Activated CD4-positive, alpha-beta T cell treated with anti-CD3 and anti-CD28 coated beads, Interleukin-2, Interleukin-6, amounts not matched to agents 100 ng/mL and 50 ng/mL, durations not matched to agents 16 hours and 8 hours (primary cell): Measurements from ENCODE around the gene FBLN2.

ENCODE experiments used
- DNase-seq: peaks from one replicate; pipeline ENCODE4 v3.0.0-alpha.2; 2020

Gene FBLN2

DNA sequence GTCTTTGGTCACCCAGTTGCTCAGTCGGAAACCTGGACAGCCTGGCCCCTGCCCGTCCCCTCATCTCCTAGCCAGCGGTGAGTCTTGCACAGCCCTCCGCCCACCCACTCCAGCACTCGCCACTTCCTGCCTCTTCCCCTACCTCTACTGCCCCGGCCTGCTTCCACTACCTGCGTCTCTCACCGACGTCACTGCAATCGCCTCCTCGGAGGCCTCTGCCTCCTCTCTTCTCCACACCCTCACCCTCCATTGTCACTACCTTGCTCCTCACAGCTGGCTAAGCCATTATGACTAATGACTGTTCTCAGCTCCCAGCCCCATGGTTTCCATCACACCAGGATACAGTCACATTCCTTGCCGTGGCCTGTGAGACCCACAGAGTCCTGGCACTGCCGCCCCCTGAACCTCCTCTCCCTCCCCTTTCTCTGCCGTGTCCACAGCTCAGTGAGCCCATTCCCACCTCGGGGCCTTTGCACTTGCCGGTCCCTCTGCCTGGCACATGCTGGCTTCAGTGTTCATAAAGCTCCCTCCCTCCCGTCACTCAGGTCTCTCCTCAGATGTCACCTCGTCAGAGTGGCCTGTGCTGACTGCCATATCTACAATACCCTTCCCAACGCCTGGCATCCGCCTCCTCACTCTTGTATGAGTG, 104.8 kb downstream of the FBLN2 start:
- DNase-seq, result no peak

DNA sequence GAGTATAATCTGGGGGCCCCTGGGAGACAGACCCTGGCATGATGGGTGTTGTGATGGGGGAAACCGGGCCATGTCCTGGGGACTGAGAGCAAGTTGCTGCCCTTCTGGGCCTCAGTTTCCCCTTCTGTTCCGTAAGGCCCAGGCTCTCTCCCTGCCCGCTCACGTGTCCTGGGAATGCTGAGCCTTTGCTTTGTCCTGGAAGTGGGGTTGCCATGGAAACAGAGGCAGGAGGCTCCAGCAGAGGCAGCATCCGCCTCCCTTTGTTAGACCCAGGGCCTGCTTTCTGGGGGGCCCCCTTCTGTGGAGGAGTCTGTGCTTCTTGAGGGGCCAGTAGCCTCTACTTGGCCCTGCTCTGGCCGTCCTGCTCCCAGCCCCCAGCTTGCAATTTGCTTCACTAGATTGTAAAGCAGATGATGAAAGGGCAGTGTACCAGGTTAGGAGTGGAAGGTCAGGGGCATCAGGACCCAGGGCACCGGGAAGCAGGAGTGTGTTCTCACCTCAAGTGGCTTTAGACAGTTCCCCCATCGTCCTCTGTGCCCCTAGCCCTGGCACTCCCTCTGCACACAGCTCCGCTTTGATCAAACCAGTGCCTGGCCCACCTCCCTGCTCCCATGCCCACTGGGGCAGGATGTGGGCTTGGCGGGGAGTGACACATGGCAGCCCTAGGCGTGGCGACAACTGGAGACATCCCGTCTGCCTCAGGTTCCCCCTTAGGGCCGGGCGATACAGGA, 105.6 kb downstream of the FBLN2 start:
- DNase-seq, result no peak

DNA sequence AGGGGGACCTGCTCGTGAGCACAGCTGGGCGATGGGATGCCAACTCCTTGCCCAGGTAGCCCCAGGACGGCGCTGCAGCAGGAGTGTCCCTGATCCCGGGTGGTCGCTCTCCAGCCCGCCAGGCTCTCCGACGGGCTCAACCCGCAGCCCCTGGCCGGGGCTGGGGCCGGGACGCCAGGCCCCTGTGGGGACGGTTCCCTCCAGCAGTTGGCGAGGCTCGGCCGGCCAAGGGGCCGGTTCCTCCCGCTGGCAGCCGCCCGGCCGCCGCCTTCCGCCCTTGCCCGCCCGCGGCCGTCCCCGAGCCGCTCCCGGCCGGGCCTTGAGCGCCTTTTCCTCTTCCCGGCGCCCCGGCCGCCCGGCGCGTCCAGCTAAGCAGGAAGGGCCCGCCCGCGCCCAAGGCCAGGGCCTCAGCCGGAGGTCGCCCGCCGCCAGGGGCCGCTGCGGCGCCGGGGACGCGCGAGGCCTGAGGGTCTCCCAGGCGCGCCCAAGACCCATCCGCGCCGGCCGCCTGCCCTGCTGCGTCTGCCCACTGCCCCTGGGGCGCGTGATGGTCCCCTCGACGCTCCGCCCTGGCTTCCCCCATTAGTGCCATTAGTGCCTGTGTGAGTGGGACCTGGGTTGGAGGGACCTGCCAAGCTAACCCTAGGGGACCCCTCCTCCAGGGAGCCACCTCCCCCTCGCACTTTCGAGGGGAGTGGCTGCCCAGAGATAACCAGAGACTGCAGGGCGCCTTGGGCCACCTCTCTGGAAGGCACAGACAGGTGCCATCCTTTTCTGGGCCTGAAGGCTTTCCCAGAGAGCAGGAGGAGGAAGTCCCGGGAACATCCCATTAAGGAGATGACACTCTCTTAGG, 106.4 kb downstream of the FBLN2 start:
- DNase-seq, result peak; percentile 9

DNA sequence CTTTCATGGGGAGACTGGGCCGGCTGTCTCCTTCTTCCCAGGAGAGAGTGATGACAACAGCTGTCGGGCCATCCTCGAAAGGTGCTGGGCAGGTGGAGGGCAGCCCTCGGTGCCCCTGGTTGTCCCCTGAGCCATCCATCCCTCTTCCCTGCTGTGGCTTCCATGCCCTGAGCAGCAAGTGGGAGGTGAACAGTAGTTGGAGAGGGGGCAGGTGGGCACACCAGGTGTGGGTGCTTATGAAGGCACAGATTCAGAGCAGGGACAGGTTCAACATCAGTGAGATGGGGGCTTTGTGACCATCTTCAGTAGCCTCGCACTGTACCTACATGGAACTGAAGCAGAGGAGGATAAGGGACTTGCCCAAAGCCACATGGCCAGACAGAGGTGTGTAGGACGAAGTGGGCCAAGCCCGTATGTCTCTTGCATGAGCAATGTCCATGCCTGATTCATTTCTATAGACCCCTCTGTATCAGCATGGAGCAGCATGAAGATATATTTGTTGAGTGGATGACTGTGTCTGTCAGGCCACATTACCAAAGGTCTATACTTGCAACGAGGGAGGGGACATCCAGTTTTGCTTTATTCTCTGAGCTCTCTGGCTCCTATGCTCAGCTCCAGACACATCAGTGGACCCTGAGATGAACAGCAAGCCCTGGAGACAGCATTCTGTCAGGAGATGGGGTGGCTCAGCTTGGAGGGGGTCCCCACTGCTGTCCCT, 107.8 kb downstream of the FBLN2 start:
- DNase-seq, result no peak

DNA sequence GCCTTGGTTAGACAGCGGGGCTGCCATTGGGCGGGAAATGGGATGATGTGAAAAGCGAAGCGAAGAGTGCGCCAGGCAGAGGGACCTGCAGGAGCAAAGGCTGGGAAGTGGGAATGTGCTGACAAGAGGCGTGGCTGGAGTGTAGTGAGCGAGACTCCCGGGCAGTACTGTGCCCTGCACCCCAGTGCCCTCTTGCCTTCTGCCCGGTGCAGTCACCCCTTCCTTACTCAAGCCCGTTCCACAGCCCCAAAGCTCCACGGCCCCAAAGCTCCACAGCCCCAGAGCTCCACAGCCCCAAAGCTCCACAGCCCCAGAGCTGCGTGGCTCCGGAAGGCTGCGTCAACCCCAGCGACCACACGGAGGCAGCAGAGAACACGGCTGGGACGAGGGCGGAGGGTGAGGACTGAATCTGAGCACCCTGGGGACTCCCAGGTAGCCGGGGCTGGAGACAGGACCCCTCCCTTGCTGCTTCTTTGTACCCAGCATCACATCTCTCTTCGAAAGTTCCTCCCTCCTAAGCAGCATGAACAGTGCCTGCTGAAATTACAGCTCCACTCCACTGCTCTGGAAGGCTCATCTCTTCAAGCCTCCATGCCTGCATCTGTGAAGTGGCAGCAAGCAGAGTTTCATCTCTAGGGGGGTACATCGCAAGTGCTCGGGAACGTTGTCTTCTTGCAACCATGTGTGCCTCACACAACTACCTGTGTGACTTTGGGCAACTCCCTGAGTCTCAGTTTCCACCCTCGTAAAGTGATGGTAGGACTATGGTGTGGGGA, 108.9 kb downstream of the FBLN2 start:
- DNase-seq, result peak; percentile 69

DNA sequence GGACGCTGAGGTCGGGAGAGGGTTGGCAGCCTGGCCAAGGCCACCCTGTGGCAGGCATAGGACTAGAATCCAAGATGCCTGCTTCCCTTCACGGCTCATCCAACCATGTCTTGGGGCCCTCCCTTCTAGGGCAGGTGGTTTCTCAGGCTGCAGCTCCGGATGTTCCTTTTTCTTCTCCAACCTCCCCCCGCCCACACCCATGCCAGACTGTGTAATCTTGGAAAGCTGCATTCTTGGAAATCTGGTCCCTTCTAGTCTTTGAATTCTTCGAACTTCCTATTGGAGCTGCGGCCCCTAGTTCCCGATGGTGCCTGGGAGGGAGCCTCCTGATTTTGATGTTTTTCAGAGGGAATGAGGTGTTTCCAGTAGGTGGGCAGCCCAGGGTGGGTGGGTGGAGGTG, 109.8 kb downstream of the FBLN2 start:
- DNase-seq, result no peak

DNA sequence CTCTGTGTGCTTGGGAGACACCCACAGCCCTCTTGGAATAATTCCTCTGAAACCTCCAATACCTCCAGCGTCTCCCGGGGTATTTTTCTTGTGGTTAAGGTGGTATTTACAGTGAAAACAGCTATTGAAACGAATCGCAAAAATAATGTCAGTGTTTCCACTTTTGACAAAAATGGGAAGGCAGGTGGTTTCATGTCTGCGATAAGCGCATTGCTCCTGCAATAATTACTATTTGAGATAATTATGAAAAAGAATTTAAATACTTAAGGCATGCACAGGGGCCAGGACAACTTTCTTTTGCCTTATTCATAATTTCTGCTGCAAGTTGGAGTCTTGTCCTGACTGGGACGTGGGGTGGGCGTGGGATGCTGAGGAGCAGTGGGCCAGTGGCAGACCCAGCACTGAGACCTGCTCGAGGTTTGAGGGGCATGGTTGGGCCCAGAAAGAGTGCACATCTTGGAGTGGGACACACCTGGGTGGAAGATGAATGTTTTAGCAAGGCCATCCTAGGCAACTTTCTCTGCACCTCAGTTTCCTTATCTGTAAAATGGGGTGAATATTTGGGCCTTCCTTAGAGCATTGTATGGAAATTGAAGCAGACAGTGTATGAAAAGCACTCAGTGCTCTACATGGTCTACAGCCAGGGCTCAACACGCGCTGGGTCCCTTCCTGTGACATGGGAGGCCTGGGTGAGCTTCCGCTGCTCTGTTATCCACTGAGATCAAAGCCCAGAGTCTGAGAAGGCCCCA, 110.5 kb downstream of the FBLN2 start:
- no peak for DNase-seq

DNA sequence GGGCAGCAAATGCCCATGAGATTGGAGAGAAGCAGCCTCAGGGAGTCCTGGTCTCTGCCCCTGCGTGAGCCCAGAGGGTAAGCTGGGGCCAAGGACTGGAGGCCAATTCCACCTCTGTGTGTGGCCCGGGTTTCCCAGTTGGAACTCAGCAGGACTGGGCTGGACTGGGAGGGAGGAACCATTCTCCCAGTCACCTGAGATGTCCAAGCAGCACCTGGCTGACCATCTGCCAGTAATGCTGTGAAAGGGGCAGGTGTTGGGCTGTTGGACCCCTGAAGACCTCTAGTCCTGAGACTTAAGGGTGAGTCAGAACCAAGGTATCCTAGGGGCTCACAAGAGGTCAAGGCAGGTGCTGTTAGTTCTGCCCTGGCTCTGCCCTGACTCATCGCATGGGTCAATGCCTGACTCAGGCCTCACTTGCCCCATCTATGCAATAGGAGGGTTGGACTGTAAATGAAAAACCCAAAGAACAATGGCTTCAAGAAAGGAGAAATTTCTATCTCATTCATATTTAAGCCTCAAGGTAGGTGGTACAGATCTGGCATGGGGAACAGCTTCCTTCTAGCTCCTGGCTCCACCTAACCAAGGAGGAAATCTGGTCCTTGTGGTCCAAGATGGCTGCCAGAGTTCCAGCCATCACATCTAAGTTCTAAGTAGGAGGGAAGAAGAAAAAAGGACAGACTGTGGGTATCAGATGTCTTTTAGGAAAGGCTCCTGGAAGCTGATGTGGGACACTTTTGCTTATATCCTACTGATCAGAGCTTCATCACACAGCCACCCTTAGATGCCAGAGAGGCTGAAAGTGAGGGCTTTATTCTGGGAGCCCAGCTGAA, 111.3 kb downstream of the FBLN2 start:
- no peak for DNase-seq

DNA sequence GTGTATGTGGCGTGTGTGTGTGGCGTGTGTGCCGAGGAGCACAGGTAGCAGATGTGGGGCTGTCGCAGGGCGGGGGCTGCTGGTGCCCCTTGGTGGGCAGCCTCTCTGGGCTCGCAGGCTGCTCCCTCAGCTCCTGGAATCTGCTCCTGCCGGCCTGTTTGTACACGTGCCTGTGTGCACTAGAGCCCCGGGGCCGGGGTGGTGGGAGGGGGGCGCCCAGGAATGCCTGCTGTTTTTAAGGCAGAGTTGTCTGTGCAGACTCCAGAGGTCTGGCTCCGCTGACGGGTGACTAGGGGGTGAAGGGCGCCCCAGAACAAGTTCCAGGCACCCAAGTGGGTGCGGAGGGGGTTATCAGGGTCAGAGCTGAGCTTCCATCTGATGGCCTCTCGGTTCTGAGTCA, 112.2 kb downstream of the FBLN2 start:
- no peak for DNase-seq

DNA sequence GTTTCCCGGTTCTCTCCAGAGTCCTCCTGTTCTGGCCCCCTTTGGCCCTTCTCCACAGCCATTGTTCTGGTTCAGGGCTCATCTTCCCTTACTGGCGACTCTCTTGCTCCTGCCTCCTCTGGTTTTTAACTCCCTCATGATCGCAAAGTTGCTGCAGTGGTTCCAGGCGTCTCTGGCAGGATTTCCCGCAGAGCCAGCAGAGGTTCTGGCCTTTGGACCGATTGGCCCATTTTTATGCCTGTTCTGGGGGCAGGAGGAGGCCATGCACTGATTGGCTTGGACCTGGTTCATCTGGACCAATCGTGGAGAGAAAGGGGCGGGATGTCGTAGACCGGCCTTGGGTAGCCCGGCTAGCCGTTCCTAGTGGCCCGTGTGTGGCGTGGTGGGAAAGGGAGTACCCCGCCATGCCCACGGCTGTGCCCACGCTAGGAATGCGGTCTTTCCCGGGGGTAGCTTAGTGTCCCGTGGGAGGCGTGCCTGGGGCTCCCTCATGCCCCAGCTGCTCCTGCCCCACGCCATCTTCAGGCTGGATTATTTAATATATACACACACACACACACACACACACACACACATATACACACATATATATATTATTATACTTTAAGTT, 113.4 kb downstream of the FBLN2 start:
- no peak for DNase-seq

DNA sequence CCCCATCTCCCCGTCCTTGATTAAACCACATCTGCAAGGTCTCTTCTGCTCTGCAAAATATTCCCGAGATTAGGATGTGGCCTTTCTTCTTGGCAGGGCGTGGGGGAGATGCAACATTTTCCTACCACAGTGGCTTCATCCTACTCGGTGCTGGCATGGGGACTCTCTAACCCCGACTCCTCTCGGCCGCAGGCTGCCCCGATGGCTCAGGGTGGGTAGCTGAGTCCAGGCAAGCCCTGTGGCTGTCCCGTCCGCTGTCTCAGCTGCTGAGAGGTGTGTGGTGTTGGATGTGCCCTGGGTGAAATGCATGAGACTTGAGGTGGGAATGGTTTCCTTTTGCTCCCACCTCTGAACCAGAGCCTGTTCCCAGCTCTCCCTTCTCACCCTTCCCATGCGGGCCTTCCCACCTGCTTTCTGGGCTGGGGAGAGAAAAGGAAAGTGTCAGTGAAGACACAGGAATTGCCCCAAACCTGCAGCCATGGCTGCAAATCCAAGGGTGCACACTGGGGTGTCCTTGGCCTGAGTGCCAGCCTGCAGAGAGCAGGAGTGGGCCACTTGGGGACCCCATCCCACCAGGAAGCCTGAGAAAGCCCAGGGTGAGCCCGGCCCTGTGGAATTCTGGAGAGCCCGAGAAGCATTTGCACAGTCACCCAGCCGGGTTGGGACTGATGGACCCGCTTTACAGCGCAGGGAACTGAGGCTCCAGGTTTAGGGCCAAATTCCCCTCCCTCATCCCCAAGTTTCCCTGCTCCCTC, 115.0 kb downstream of the FBLN2 start:
- DNase-seq, result no peak

DNA sequence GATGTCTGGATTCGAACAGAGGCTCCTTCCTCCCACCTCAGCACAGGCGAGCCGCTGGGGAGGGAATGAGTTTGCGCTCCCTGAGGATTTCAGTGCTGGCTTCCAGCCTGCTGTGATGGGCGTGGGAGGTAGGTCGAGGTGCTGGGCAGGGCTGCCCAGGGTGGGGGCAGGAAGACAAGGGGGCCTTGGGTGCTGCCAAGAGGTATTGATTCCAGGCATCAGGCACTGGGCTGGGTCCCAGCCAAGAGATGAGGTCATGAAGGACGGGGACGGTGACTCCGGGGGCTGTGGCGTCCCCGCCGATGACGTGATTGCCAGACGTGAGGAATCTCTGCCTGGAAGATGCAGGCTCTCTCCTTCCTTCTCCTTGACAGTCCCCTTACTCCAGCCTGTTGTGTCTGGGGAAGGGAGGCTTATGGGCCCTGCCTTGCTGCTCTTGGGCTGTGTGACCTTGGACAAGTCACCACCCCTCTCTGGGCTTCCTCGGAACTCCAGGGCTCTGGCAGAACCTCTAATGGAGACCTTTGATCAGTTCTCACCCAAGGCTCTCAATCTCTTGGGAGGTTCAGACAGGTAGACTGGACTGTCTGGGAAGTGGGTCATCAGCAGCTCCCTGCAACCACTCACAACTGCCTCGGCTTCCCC, 116.8 kb downstream of the FBLN2 start:
- no peak for DNase-seq

DNA sequence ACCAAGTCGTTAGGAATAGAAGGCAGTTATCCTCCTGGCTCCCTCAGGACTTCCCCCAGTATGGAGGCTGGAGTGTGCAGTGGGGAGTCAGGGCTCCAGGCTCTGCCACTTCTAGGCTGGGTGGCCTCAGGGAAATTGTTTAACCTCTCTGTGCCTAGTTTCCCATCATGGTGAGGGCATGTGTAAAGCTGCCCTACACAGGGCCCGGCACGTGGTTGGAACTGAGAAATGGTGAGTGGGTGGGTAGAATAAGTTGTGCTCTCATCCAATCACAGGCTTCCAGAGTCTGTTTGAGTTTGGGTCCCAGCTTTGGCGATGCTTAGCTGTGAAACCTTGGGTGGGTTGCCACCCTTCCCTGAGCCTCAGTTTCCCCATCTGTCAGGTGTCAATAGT, 117.3 kb downstream of the FBLN2 start:
- no peak for DNase-seq

DNA sequence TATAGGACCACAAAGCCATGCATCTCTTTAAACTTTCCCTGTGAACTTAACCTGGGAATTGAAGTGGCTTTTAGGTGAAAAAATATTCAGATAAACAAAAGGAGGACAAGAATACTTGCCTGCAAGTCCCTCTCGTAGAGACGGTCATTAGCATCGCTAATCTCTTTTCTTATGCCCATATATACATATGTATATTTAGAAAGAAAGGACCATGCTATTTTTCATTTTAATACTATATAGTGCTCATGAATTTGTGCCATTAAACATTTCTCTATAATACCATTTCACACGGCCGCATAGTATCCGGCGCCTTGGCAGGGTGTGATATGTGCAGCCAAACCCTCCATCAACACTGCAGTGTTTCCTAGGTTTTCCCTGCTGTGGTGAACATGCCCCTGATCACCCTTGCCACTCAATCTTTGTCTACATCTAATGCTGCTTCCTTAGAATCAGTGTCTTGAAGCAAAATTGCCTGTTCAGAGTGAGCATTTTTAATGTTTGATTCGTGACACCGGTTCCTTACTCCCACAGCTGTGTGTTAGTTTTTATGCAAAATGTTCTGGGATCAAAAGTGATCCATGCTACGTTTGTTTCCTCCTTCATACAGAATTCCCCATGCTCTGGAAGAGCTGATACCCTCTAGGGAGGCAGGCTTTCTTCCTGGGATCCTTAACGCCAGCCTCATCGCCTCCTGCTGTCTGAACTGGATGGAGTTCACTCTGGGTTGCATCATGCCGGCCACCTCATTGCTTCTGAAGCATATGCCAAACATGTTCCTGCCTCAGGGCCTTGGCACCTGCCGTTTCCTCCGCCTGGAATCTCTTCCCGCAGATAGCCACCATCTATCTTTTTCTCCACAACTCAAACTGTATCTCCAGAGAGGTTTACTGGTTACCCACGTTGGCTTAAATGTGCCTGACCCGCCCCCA, 118.1 kb downstream of the FBLN2 start:
- DNase-seq, result no peak

DNA sequence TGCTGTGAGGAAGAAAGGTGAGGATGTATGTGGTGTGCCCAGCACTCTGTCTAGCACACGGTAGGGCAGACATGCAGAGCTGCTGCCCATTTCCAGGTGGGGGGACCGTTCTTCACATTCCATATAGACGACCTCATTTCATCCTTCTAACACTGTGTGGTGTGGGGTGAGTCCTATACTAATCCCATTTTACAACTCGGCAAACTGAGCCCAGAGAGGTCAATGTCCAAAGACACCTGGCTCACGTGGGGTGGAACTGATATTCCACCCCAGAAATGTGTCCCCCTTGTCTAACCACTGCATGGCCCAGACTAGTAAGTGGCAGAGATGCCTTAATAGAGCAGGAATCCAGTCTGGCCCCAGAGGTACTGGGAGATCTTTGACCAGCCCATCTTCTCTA, 119.2 kb downstream of the FBLN2 start:
- no peak for DNase-seq

DNA sequence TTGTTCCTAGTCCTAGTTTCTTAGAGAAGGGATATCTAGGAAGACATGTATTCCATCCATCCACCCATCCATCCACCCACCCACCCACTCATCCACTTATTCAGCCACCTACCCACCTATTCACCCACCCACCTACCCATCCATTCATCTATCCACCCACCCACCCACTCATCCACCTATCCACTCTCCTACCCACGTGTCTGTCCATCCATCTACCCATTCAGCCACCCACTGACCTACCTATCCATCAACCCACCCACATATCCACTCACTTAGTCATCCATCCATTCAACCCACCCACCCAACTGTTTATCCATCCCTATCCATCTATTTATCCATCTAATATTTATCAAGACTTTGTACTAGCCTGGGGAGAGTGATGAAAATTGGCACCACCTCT, 120.5 kb downstream of the FBLN2 start:
- DNase-seq, result no peak

DNA sequence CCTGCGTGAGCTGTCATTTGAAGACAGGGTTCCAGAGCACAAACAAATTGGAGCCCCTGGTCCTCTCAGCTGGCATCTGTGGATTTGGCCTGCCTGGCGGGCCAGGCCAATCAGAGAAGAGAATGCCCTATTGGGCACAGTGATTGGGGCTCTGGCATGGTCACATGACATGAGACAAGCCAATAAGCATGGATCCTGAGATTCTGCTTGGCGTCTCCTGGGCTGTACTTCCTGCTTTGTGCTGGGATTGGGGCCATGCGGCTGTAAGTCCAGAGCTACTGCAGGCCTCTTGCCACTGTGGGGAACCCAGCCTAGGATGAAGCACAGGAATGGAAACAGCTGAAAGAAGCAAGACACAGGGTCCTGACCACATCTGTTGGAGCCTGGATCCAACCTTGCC, 121.4 kb downstream of the FBLN2 start:
- no peak for DNase-seq
